ENCODE results near the gene DELE1.

The DELE1 gene

DNA sequence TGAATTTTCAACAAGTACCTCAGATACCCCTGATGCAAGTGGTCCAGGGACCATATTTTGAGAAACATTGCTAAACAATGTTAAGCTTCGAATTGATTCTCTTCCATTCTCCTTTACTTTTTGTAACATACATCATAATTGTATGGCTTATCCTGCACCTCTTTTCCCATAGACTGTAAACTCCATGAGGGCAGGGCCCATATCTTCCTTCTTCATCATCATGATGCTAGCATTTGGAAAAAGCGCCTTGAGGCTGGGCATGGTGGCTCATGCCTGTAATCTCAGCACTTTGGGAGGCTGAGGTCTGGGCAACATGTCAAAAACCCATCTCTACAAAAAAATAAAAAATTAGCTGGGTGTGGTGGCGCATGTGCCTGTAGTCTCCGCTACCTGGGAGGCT, 14.5 kb upstream of the DELE1 start:
- no peaks in the 10 kb centered on the region for H3K9me3 ChIP-seq (ENCODE audit: insufficient read depth, low read length, severe bottlenecking)
- H3K4me2 ChIP-seq (ENCODE audit: insufficient read depth, low read length): no peak overlapping the region
- no peaks in the 10 kb centered on the region for H4K20me1 ChIP-seq (ENCODE audit: insufficient read depth, low read length)
- TF ChIP-seq, protein P1, sequence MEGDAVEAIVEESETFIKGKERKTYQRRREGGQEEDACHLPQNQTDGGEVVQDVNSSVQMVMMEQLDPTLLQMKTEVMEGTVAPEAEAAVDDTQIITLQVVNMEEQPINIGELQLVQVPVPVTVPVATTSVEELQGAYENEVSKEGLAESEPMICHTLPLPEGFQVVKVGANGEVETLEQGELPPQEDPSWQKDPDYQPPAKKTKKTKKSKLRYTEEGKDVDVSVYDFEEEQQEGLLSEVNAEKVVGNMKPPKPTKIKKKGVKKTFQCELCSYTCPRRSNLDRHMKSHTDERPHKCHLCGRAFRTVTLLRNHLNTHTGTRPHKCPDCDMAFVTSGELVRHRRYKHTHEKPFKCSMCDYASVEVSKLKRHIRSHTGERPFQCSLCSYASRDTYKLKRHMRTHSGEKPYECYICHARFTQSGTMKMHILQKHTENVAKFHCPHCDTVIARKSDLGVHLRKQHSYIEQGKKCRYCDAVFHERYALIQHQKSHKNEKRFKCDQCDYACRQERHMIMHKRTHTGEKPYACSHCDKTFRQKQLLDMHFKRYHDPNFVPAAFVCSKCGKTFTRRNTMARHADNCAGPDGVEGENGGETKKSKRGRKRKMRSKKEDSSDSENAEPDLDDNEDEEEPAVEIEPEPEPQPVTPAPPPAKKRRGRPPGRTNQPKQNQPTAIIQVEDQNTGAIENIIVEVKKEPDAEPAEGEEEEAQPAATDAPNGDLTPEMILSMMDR (IDR thresholded peaks at IDR 0.05; ENCODE audit: borderline replicate concordance, extremely low read depth, low read length, poor library complexity, severe bottlenecking): no peak
- TF ChIP-seq EZH2 (IDR thresholded peaks at IDR 0.05; ENCODE audit: borderline replicate concordance, low read depth, low read length, severe bottlenecking): no peak
- no peak overlapping the region for H3K9ac ChIP-seq (ENCODE audit: low read depth, low read length)
- H3K27me3 ChIP-seq (ENCODE audit: insufficient read depth, low read length, poor library complexity): peaks cover 7% of the 10 kb centered on the region
- no peaks in the 10 kb centered on the region for H3K79me2 ChIP-seq (ENCODE audit: insufficient read depth, low read length)
- ATAC-seq (ENCODE audit: insufficient read depth, low read depth): no peak
- no peak for DNase-seq
- H3K27ac ChIP-seq (ENCODE audit: low read length): no peak overlapping the region
- no peaks in the 10 kb centered on the region for H3K36me3 ChIP-seq (ENCODE audit: insufficient read depth, low read length)
- no peak overlapping the region for H2AFZ ChIP-seq (ENCODE audit: low read depth, low read length)
- no peaks in the 10 kb centered on the region for H3K4me1 ChIP-seq (ENCODE audit: insufficient read depth, low read length)
- H3K4me3 ChIP-seq (ENCODE audit: low read depth in 1 of 2, low read length in 2 of 2): no peak overlapping the region

DNA sequence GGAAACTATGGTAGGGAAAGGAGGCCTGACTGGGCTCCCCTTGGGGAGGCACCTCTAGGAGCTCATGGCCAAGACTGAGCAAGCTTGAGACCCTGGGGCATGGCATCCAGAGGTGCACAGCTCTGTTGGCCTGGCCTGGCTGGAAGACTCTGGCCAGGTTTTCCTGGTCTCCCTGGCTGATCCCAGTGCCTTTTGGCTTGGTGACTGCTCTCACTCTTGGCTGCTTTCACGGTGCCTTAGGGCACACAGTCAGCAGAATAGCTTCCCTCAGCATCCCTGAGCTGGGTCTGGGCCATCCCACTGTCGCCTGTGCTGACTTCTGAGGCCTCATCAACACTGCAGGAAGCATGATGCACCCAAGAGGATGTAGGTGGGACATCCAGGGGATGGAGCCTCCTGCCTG, 13.4 kb upstream of the DELE1 start:
- DNase-seq: no peak
- H3K79me2 ChIP-seq (ENCODE audit: insufficient read depth, low read length): no peaks in the 10 kb centered on the region
- no peaks in the 10 kb centered on the region for H3K9me3 ChIP-seq (ENCODE audit: insufficient read depth, low read length, severe bottlenecking)
- H3K27me3 ChIP-seq (ENCODE audit: insufficient read depth, low read length, poor library complexity): peaks cover 6% of the 10 kb centered on the region
- TF ChIP-seq, protein P1 (IDR thresholded peaks at IDR 0.05; ENCODE audit: borderline replicate concordance, extremely low read depth, low read length, poor library complexity, severe bottlenecking): no peak
- no peak overlapping the region for H3K9ac ChIP-seq (ENCODE audit: low read depth, low read length)
- no peaks in the 10 kb centered on the region for H4K20me1 ChIP-seq (ENCODE audit: insufficient read depth, low read length)
- H3K36me3 ChIP-seq (ENCODE audit: insufficient read depth, low read length): no peaks in the 10 kb centered on the region
- no peaks in the 10 kb centered on the region for H3K4me1 ChIP-seq (ENCODE audit: insufficient read depth, low read length)
- no peak overlapping the region for H3K4me2 ChIP-seq (ENCODE audit: insufficient read depth, low read length)
- no peak overlapping the region for H2AFZ ChIP-seq (ENCODE audit: low read depth, low read length)
- no peak overlapping the region for H3K27ac ChIP-seq (ENCODE audit: low read length)
- ATAC-seq (ENCODE audit: insufficient read depth, low read depth): no peak
- no peak overlapping the region for H3K4me3 ChIP-seq (ENCODE audit: low read depth in 1 of 2, low read length in 2 of 2)

DNA sequence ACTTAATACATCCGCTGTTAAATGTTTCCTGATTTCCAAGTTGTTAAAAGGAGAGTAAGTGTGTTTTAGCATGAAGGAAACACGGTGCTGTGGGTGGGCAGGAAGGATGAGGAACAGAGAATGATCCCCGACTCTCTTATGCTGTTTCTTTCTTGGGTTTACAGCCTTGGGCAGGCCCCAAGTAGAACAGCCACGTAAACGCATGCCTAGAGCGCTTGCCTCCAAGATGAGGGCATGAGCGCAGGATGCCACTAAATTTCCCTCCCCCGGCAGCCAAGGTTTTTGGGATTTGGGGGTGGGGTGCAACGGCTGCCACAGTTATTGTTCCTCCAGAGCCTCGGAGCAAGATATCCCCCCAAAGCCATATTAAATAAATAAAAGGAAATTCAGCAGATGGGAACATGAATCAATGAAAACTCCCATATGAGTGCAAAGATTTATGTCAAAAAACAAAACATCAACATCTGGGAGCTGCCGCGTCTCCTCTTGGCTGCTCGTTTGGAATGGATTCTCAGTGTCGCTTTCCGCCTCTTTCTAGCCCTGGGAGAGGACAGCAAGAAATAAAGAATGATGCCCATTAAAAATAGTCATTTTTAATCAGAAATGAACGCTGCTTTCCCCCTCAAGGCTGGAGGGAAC, 10.0 kb upstream of the DELE1 start:
- Histone ChIP-seq H3K36me3 (ENCODE audit: insufficient read depth, low read length) (no peaks in the 10 kb centered on the region), H3K4me2 (ENCODE audit: insufficient read depth, low read length) (no peak overlapping the region), H3K4me1 (ENCODE audit: insufficient read depth, low read length) (no peaks in the 10 kb centered on the region), H3K9me3 (ENCODE audit: insufficient read depth, low read length, severe bottlenecking) (no peaks in the 10 kb centered on the region), H3K79me2 (ENCODE audit: insufficient read depth, low read length) (no peaks in the 10 kb centered on the region), H3K9ac (ENCODE audit: low read depth, low read length) (no peak overlapping the region), H3K4me3 (ENCODE audit: low read depth in 1 of 2, low read length in 2 of 2) (no peak overlapping the region), H3K27ac (ENCODE audit: low read length) (no peak overlapping the region), H4K20me1 (ENCODE audit: insufficient read depth, low read length) (no peaks in the 10 kb centered on the region), H3K27me3 (ENCODE audit: insufficient read depth, low read length, poor library complexity) (peaks cover 6% of the 10 kb centered on the region), H2AFZ (ENCODE audit: low read depth, low read length) (no peak overlapping the region)
- ATAC-seq (ENCODE audit: insufficient read depth, low read depth) (no peak), DNase-seq (no peak)
- no peak for TF ChIP-seq EZH2 (IDR thresholded peaks at IDR 0.05; ENCODE audit: borderline replicate concordance, low read depth, low read length, severe bottlenecking)
- TF ChIP-seq, protein P1 (IDR thresholded peaks at IDR 0.05; ENCODE audit: borderline replicate concordance, extremely low read depth, low read length, poor library complexity, severe bottlenecking): no peak
